ENCODE results near the gene USP44.

DNA sequence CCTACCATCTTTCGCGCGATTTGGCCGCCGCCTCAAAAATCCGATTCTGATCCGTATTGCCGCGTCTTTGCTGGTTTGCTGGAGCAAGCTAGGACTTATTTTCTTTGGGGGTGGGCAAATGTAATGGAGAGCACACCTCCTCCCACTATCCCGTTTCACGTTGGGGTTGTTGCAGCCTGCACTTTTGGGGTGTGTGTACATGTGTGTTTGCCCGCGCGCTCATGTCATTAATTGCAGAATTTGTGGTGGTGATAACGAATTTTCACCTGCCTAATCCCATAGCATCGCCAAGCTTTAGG lies 76.7 kb downstream of the USP44 start:
- TF ChIP-seq, protein P1, sequence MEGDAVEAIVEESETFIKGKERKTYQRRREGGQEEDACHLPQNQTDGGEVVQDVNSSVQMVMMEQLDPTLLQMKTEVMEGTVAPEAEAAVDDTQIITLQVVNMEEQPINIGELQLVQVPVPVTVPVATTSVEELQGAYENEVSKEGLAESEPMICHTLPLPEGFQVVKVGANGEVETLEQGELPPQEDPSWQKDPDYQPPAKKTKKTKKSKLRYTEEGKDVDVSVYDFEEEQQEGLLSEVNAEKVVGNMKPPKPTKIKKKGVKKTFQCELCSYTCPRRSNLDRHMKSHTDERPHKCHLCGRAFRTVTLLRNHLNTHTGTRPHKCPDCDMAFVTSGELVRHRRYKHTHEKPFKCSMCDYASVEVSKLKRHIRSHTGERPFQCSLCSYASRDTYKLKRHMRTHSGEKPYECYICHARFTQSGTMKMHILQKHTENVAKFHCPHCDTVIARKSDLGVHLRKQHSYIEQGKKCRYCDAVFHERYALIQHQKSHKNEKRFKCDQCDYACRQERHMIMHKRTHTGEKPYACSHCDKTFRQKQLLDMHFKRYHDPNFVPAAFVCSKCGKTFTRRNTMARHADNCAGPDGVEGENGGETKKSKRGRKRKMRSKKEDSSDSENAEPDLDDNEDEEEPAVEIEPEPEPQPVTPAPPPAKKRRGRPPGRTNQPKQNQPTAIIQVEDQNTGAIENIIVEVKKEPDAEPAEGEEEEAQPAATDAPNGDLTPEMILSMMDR (IDR thresholded peaks at IDR 0.05; ENCODE audit: low read depth, low read length, poor library complexity, severe bottlenecking) = no peak
- no peak for TF ChIP-seq EZH2phosphoT487 (IDR thresholded peaks at IDR 0.05; ENCODE audit: borderline replicate concordance, low read length)
